HUES48 (cell line): Measurements from ENCODE around the gene ERCC4.

Experiments used
- H3K27ac ChIP-seq: one replicate; pipeline ENCODE4 v1.7.0; 2013; ENCODE audit warnings: low read depth, low read length, inconsistent platforms
- H3K27me3 ChIP-seq: 2 replicates; pipeline ENCODE4 v1.6.1; 2013; ENCODE audit warnings: mild to moderate bottlenecking, low read length; ENCODE audit not compliant: control insufficient read depth, insufficient read depth
- H3K36me3 ChIP-seq: 2 replicates; pipeline ENCODE4 v1.6.1; 2013; ENCODE audit warnings: low read length; ENCODE audit not compliant: control insufficient read depth, insufficient read depth
- H3K4me1 ChIP-seq: 2 replicates; pipeline ENCODE4 v1.6.1; 2013; ENCODE audit warnings: mild to moderate bottlenecking, low read length; ENCODE audit not compliant: control insufficient read depth, insufficient read depth
- H3K4me3 ChIP-seq: 2 replicates; pipeline ENCODE4 v1.5.1; 2013; ENCODE audit warnings: mild to moderate bottlenecking, low read depth, low read length
- H3K9ac ChIP-seq: 2 replicates; pipeline ENCODE4 v1.6.1; 2013; ENCODE audit warnings: mild to moderate bottlenecking, low read depth, low read length, moderate library complexity
- H3K9me3 ChIP-seq: 2 replicates; pipeline ENCODE4 v1.6.1; 2013; ENCODE audit warnings: low read length; ENCODE audit not compliant: control insufficient read depth, insufficient read depth

Gene ERCC4

DNA sequence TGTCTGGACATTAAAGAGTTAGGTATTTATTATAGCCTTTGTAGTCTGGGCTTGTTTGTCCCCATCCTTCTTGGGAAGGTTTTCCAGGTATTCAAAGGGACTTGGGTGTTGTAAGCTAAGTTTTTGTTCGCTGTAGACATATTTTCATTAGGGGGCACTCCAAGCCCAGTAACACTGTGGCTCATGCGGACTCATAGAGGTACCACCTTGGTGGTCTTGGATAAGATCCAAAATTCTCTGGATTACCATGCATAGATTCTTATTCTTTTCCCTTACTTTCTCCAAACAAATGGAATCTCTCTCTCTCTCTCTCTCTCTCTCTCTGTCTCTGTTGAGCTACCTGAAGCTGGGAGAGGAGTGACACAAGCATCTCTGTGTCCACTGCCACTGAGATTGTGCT lies 48.9 kb downstream of the ERCC4 start:
- Histone ChIP-seq H3K9me3 (no peaks in the 10 kb centered on the region), H3K27ac (no peak overlapping the region), H3K4me3 (no peak overlapping the region), H3K36me3 (no peaks in the 10 kb centered on the region), H3K4me1 (no peaks in the 10 kb centered on the region), H3K9ac (no peak overlapping the region), H3K27me3 (no peaks in the 10 kb centered on the region)

DNA sequence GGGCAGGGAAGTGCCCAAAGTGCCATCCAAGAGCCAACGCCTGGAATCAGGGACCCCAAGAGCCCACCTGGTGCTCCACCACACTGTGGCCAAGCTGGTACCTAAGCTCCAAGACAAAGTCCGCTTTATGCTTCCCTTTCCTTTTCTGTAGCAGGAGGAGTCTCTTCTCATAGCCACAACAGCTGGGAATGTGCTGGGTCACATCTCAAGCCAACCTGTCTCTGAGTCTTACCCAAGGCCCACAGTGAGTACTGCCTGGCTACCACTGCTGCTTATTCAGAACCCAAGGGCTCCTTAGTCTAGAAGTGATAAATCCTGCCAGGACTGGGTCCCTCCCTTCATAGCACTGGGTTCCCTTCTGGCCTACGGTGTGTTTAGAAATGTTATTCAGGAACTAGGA lies 49.8 kb downstream of the ERCC4 start:
- no peak overlapping the region for H3K27ac ChIP-seq
- no peak overlapping the region for H3K9ac ChIP-seq
- no peaks in the 10 kb centered on the region for H3K36me3 ChIP-seq
- no peaks in the 10 kb centered on the region for H3K4me1 ChIP-seq
- no peaks in the 10 kb centered on the region for H3K9me3 ChIP-seq
- H3K4me3 ChIP-seq, result no peak overlapping the region
- no peaks in the 10 kb centered on the region for H3K27me3 ChIP-seq

DNA sequence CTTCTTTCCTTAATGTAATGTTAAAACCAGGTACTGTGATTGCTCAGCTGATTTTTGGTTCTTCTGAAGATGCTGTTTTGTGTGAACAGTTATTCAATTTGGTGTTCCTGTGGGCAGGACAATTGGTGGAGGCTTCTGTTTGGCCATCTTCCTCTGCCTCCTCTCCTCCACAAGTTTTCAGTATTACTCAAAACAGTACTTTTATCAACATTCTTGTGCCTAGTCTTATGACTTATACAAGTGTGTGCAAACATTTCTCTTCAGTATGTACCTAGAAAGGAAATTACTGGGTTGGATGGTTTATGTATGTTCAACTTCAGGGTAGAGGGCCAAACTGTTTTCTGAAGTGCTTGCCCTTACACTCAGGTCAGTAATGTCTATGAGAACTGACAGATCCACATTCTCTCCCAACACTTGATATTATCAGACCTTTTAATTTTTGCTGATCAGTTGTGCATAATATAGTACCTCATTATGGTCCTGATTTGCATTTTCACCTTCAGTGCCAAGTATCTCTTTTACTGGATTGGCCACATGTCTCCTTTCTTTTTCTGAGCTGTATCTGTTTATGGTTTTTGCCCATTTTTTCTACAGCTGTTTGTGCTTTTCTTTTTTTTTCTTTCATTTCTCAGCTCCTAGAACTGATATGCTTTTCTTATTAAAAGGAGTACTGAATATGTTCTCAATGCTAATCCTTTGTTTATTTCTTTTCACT lies 50.9 kb downstream of the ERCC4 start:
- Histone ChIP-seq H3K9me3 (no peaks in the 10 kb centered on the region), H3K9ac (no peak overlapping the region), H3K27ac (no peak overlapping the region), H3K4me1 (no peaks in the 10 kb centered on the region), H3K36me3 (no peaks in the 10 kb centered on the region), H3K27me3 (no peaks in the 10 kb centered on the region), H3K4me3 (no peak overlapping the region)

DNA sequence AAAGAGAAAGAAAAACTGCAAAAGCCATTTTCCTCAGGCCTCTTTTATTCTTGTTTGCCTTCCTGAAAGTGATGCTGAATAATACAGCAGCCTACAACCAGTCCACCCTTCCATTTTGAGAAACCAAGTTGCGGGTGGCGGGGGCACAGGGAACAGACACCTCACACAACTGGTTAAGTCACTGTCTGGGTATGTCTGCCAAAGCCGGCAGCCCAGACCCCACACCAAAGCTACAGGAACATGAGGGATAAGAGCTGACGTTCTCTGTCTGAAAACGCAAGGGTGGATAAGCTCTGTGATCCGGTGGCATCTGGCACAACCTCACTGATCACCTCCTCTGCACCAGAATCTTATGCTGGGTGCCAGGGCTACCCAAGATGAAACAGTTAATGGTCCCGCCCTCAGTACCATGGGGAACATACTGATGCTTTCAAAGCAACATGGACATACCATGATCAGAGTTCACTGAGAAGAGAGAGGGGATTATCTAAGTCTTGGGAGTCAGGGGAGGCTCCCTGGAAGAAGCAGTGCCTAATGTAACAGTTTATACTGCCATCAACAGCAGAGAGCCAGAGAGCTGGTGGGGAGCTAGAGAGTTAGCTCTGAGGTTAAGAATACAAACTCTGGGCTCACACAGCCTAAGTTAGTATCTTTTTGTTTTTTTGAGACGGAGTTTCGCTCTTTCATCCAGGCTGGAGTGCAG lies 53.5 kb downstream of the ERCC4 start:
- no peak overlapping the region for H3K4me3 ChIP-seq
- H3K36me3 ChIP-seq, result no peaks in the 10 kb centered on the region
- no peaks in the 10 kb centered on the region for H3K9me3 ChIP-seq
- H3K27ac ChIP-seq, result no peak overlapping the region
- no peak overlapping the region for H3K9ac ChIP-seq
- no peaks in the 10 kb centered on the region for H3K4me1 ChIP-seq
- H3K27me3 ChIP-seq, result no peaks in the 10 kb centered on the region

DNA sequence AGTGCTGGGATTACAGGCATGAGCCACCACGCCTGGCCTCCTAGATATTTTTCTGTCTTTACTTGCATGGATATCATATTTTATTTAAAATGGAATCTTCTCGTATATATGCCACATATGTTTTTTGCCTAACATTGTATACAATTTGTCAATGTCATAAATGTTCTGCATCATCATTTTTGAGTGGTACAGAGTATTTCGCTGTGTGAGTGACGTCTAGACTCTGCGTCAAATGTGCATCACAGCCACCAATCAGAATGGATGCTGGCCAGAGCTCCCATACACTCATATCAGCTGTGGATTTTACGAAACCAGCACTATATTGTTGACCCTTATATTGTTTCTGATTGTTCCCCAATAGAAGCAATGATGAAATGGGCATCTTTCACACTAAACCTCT lies 57.2 kb downstream of the ERCC4 start:
- Histone ChIP-seq H3K36me3 (no peaks in the 10 kb centered on the region), H3K27me3 (no peaks in the 10 kb centered on the region), H3K9me3 (no peaks in the 10 kb centered on the region), H3K4me1 (no peaks in the 10 kb centered on the region), H3K4me3 (no peak overlapping the region), H3K27ac (no peak overlapping the region), H3K9ac (no peak overlapping the region)

DNA sequence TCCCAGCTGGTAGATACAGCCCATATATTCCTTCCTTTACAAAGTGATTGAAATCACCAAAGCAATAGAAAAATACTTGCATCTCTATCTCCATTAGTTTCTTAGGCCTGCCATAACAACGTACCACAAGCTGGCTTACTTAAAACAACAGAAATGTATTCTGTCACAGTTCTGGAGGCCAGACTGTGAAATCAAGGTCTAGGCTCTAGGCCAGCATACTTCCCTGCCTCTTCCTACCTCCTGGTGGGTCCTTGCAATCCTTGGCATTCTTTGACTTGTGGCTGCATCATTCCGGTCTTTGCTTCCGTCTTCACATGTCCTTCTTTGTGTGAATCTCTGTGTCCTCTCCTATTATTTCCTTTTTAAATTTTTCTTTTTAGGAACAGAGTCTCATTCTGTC lies 62.5 kb downstream of the ERCC4 start:
- H3K27me3 ChIP-seq, result no peaks in the 10 kb centered on the region
- H3K27ac ChIP-seq, result no peak overlapping the region
- no peaks in the 10 kb centered on the region for H3K9me3 ChIP-seq
- H3K4me3 ChIP-seq, result no peak overlapping the region
- no peaks in the 10 kb centered on the region for H3K4me1 ChIP-seq
- no peaks in the 10 kb centered on the region for H3K36me3 ChIP-seq
- H3K9ac ChIP-seq, result no peak overlapping the region

DNA sequence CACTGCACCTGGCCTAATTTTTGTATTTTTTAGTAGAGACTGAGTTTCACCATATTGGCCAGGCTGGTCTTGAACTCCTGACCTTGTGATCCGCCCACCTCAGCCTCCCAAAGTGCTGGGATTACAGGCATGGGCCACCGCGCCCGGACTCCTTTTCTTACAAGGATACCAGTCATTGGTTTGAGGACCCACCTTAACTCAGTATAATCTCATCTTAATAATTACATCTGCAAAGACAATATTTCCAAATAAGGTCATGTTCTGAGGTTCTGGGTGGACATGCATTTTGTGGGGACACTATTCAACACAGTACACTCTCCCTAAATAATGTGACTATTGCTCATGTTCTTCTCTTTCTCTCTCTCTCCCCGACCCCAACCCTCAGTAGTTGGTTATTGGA lies 63.7 kb downstream of the ERCC4 start:
- no peaks in the 10 kb centered on the region for H3K9me3 ChIP-seq
- no peaks in the 10 kb centered on the region for H3K4me1 ChIP-seq
- H3K27me3 ChIP-seq, result no peaks in the 10 kb centered on the region
- H3K27ac ChIP-seq, result no peak overlapping the region
- H3K36me3 ChIP-seq, result no peaks in the 10 kb centered on the region
- no peak overlapping the region for H3K9ac ChIP-seq
- no peak overlapping the region for H3K4me3 ChIP-seq

DNA sequence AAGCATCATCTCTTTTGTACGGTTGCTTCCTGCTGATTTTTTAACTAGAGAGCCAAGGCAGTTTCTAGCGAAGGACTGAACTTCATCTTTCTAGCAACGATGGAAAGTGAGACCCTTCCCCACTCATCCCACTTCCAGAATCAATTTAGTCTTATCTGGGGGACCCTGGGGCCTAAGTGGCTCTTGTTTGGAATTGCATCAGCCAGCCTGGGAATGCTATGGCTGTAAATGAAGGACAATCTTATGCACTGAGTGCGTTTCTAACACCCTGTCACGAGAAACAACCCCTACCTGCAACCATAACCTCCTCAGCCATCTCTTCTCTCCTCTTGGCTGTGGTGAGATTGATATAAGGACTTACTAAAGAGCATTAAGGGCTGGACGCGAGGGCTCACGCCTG lies 64.8 kb downstream of the ERCC4 start:
- H3K9ac ChIP-seq, result no peak overlapping the region
- no peaks in the 10 kb centered on the region for H3K36me3 ChIP-seq
- H3K4me3 ChIP-seq, result no peak overlapping the region
- no peaks in the 10 kb centered on the region for H3K27me3 ChIP-seq
- no peaks in the 10 kb centered on the region for H3K9me3 ChIP-seq
- no peak overlapping the region for H3K27ac ChIP-seq
- H3K4me1 ChIP-seq, result no peaks in the 10 kb centered on the region

DNA sequence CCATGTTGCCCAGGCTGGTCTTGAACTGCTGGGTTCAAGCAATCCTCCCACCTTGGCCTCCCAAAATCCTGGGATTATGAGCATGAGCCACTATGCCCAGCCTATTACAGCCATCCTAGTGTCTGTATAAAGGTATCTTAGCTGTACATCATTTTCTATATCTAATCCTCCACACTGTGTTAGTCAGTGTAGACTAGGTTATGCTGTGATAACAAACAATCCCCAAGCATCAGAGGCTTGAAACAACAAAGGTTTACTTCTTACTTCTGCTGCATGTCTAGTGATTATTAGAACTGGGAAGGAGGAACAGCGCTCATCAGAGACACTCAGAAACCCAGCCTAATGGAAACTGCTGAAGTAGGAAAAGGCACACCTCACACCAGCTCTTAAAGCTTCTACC lies 68.1 kb downstream of the ERCC4 start:
- Histone ChIP-seq H3K9ac (no peak overlapping the region), H3K27me3 (no peaks in the 10 kb centered on the region), H3K9me3 (no peaks in the 10 kb centered on the region), H3K4me1 (no peaks in the 10 kb centered on the region), H3K27ac (no peak overlapping the region), H3K36me3 (no peaks in the 10 kb centered on the region), H3K4me3 (no peak overlapping the region)

DNA sequence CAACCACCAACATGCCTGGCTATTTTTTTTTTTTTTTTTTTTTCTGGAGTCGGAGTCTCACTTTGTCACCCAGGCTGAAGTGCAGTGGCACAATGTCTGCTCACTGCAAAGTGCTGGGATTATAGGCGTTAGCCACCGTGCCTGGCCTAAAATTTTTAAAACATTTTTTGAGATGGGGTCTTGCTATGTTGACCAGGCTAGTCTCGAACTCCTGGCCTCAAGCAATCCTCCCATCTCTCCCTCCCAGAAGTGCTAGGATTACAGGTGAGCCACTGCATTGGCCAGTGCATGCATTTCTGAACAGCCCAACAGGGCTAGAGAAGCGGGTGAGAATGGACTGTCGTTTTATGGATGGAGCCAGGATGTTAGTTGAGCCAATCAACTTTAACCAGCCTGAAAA lies 72.4 kb downstream of the ERCC4 start:
- Histone ChIP-seq H3K9ac (no peak overlapping the region), H3K27ac (no peak overlapping the region), H3K36me3 (no peaks in the 10 kb centered on the region), H3K4me1 (no peaks in the 10 kb centered on the region), H3K27me3 (no peaks in the 10 kb centered on the region), H3K4me3 (no peak overlapping the region), H3K9me3 (no peaks in the 10 kb centered on the region)

DNA sequence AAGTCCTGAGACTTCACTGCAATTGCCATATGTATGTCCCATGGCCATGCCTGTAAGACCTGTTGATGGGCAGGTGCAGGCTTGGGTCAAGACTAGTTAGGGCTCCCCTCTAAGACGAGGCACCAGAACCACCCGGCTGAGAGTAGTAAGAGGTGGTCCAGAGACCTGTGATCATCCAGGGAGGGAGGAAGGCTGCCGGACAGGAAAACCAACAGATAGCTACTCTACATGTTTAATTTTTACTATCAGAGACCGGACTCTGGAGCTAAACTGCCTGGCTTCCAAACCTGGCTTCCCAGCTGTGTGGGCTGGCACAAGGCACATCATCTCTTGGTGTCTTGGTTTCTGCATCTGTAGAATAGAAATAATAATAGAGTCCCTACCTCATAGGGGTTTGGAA lies 73.0 kb downstream of the ERCC4 start:
- Histone ChIP-seq H3K36me3 (no peaks in the 10 kb centered on the region), H3K4me3 (no peak overlapping the region), H3K4me1 (no peaks in the 10 kb centered on the region), H3K27me3 (no peaks in the 10 kb centered on the region), H3K27ac (no peak overlapping the region), H3K9ac (no peak overlapping the region), H3K9me3 (no peaks in the 10 kb centered on the region)
